ENCODE results near the gene DOHH.
"Not testable (repeated sequence)": the region's sequence is repeated elsewhere in the genome, so short reads cannot be mapped to it uniquely, and the experiment has no call there.

DOHH gene

DNA sequence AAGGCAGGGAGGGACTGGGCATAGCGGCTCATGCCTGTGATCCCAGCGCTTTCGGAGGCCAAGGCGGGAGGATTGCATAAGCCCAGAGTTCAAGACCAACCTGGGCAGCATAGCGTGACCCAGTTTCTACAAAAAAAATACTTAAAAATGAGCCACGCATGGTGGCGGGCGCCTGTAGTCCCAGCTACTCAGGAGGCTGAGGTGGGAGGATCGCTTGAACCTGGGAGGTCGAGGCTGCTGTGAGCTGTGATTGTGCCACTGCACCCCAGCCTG is 47.6 kb downstream of the DOHH start:
- not testable (repeated sequence) for DNase-seq (ENCODE audit: low read depth, low spot score); H3K4me3 ChIP-seq (ENCODE audit: low read length)

DNA sequence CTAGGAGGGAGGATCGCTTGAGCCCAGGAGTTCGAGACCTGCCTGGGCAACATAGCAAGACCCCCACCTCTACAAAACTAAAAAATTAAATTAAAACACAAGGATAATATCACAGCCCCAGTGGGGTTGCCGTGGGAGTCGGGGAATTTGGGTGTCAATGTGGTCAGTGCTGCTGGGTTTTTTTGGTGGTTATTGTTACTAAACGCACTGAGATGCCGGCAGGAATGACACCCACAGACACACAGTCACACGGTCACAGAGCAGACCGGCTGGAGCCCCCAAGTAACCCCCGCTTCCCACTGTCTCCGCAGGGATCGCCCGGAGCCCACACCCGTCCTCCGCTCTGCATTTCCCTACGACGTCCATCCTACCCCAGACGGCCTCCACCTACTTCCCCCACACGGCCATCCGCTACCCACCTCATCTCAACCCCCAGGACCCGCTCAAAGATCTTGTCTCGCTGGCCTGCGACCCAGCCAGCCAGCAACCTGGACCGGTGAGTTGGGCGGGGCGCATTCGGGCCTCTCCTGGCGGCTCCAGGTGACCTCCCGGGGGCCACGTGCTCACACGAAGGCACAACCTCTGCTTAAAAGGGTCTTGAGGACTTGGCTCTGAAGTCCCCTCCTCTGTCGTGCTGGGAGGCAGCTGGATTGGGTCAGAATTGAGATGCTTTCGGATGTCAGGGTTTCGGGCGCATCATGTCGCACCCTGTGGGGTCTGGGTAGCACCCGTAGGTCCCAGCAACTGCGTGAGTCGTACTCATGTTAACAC is 48.1 kb downstream of the DOHH start:
- H3K4me3 ChIP-seq (ENCODE audit: low read length): no peak overlapping the region
- no peak for DNase-seq (ENCODE audit: low read depth, low spot score)

DNA sequence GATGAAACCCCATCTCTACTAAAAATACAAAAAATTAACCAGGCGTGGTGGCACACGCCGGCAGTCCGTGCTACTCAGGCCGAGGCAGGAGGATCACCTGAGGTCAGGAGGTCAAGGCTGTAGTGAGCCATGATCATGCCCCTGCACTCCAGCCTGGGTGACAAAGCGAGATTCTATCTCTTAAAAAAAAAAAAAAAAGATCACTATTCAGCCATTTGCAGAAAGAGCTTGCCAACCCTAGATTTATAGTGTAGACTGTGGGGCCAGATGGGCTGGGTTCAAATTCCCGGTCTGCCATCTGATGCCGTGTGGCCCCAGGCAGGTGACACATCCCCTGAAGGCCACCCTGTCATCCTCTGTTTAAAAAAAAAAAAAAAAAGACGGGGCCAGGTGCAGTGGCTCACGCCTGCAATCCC is 49.0 kb downstream of the DOHH start:
- no peak for DNase-seq (ENCODE audit: low read depth, low spot score)

DNA sequence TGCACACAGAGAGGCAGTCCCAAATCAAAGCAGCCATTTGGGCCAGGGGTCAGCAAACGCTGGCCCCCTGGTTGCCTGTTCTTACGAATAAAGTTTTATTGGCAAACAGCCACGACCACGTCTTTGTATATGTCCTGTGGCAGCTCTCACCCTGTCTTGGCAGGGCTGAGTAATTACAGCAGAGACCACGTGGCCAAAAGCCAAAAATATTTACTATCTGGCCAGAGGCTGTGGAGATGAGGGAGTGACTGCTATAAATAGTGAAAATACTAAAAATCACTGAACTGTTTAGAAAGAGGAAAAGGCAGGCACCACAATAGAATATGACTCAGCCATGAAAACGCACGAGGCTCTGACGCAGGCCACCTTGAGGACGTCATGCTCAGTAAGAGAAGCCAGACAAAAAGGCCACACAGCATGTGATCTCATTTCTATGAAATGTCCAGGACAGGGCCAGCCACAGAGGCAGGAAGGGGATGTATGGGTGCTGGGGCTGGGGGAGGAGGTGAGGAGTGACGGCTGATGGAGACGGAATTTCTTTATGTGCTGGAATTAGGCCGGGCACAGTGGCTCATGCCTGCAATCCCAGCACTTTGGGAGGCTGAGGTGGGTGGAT is 49.6 kb downstream of the DOHH start:
- DNase-seq (ENCODE audit: low read depth, low spot score): no peak

More for the DNA sequence above, 49.0 kb downstream of the DOHH start:
- H3K4me3 ChIP-seq (ENCODE audit: low read length): no peak overlapping the region

DNA sequence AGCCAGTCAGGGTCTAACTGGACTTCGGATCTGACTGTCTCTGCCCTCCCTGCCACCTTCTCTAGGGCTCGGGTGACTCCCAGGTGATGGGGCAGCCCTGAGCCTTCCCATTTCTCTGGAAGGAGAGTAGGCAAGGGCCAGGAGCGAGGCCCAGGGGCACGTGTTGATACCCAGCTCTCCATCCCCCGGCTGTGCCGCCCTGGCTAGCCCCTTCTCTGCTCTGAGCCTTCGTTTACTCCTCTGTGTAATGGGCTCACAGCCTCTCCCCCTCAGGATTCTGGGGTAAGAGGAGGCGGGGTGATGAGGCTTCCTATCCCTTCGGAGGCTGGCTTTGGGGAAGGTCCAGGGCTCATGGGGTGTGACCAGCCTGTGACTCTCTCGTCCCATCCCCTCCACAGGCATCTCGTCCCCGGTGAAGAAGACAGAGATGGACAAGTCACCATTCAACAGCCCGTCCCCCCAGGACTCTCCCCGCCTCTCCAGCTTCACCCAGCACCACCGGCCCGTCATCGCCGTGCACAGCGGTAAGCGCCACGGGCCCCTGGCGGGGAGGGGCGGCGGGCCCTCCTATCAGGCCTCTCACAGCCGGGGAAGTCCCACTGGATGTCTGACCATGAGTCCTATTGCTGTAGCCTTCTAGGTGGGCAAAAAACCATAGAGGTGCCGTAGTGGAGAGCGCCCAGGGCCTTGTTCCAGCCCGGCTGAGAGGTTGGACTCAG is 51.7 kb downstream of the DOHH start:
- H3K4me3 ChIP-seq (ENCODE audit: low read length): no peak overlapping the region
- no peak for DNase-seq (ENCODE audit: low read depth, low spot score)

More for the DNA sequence above, 49.6 kb downstream of the DOHH start:
- no peak overlapping the region for H3K4me3 ChIP-seq (ENCODE audit: low read length)

DNA sequence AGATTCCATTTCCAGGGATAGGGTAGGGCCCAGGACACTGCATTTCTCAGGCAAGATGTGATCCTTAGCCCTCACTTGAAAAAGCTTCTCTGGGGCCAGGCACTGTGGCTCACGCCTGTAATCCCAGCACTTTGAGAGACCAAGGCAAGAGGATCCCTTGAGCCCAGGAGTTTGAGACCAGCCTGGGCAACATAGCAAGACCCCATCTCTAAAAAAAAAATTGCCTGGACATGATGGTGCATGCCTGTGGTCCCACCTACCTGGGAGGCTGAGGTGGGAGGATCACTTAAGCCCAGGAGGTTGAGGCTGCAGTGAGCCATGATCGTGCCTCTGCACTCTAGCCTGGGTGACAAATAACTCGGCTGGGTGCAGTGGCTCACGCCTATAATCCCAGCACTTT is 53.8 kb downstream of the DOHH start:
- DNase-seq (ENCODE audit: low read depth, low spot score); H3K4me3 ChIP-seq (ENCODE audit: low read length): not testable (repeated sequence)

DNA sequence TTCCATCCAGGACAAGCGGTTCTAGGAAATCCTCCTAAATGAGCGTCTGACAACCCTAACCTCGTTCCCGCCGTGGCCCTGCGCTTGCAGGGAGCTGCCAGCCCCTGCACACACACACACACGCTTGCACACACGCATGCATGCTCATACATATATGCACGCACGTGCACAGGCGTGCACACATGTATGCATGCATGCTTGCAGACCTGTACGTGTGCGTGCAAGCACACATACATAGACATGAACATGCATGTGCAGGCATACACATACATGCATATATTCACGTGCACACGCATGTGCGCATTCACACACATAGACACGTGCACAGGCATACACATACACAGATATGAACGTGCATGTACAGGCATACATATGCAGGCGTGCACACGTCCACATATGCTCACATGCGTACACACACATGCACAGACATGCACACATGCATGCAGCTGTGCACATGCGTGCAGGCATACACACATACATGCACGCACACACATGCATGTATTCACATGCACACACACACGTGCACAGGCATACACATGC is 55.7 kb downstream of the DOHH start:
- H3K4me3 ChIP-seq (ENCODE audit: low read length): no peak overlapping the region
- no peak for DNase-seq (ENCODE audit: low read depth, low spot score)

DNA sequence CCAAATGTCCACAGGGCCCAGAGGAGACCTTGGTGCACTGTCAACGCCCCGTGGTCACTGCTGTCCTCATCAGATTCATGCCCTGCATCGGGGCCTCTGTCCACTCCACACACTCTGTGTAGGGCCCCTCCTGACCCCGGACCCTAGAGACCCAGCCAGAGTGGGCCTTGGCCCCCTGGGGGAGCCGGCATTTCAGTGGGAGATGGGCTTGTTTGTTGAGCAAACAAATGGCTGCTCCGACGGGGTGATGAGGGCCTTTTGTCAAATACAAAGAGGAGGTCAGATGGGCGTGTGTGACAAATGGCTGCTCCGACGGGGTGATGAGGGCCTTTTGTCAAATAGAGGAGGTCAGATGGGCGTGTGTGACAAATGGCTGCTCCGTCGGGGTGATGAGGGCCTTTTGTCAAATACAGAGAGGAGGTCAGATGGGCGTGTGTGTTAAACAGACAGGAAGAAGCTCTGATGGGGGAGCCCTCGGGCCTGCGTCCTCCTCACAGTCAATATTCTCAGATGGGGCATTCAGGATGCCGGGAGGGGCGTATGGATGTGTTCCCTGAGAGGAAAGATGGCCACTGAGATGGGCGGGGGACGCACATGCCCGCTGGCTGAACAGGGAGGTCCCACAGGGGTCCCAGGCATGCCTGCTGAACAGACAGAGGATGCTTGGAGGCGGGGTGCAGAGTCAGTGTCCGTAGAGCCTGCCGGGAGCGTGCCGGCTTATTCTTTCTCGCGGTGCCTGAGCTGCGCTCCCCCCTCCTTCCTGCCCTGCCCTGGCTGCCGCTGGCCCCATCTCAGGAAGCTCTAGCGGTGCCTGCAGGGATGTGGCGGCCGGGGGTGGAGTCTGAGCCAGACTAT is 56.4 kb downstream of the DOHH start:
- no peak overlapping the region for H3K4me3 ChIP-seq (ENCODE audit: low read length)
- no peak for DNase-seq (ENCODE audit: low read depth, low spot score)

DNA sequence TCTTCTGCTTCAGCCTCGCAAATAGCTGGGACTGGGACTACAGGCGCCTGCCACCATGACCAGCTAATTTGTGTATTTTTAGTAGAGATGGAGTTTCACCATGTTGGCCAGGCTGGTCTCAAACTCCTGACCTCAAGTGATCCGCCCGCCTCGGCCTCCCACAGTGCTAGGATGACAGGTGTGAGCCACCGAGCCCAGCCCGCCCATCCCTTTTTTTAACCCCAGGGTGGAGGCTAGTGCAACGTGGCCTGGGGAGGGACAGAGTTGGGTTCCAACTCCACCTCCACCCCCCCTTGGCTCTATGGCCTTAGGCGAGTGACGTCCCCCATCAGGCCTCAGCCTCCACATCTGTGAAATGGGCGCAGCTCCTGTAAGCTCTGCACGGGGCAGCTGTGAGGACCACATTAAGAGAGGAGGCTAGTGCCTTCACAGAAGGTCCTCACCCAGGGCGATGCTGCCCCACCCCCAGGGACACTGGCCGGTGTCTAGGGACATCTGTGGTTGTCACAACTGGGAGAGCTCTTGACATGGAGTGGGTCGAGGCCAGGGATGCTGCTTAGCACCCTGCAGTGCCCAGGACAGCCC is 57.9 kb downstream of the DOHH start:
- no peak overlapping the region for H3K4me3 ChIP-seq (ENCODE audit: low read length)
- DNase-seq (ENCODE audit: low read depth, low spot score): no peak

DNA sequence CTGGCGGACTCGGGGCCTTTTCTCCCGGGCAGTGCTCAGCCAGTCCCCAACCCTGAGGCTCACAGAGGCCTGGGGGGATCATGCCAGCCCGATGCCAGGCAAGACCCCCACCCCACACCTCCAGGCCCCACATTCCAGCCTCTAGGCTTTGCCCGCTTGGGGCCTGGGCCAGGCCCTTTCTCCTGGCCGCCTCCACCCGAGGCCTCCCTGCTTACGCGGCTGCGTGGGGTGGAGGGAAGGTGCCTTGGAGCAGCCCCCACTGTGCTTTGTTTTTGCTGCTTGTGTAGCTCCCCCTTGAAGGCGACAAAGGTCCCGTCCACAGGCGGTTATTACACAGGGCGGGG is 58.5 kb downstream of the DOHH start:
- no peak for DNase-seq (ENCODE audit: low read depth, low spot score)

DNA sequence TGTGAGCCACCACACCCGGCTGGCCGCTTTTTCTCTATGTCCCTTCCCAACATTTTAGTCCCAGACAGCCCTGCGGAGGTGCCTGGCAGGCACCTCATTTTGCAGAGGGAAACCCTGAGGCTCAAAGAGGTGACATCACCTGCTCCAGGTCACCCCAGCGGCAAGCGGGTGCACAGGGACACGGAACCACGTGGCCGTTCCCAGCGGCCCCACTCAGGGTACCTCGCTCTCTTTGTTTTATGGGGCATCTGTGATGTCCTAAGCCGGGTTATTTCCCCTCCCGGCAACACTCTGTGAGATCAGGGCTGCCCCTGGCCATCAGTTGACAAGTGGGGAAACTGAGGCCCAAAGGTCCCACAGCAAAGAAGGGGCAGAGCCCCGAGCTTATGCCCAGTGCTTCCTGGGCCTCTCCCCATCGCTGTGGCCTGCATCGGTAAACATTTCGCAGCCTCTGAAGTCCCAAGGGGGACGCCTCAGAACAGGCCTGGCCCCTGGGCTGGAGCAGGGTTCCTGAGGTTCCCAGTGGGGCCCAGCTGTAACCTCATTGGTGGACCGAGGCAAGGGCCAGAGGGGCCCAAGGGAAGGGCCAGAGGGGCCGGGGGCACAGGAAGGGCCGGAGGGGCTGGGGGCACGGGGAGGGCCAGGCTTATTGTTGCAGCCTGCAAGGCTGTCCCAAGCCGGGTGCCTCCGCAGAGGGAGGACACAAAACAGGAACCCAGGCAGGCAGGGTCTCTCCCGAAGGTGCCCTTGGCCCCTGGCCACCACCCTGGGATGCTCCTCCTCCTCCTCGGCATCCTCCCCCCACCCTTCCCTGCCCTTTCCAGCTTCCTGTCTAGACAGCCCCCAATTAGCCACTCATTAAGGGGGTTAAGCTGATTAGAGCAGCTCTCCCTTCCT is 59.1 kb downstream of the DOHH start:
- H3K4me3 ChIP-seq (ENCODE audit: low read length): no peak overlapping the region
- DNase-seq (ENCODE audit: low read depth, low spot score): no peak

More for the DNA sequence above, 58.5 kb downstream of the DOHH start:
- H3K4me3 ChIP-seq (ENCODE audit: low read length): no peak overlapping the region
